Thoracic aorta (tissue), 2 donors: ENCODE measurements around the gene TBC1D23. TPM values are rescaled to one million over a fixed set of nuclear protein-coding genes. Genes with fewer than 3 reads are reported as not detected.
"Not testable (repeated sequence)": the region's sequence is repeated elsewhere in the genome, so short reads cannot be mapped to it uniquely, and the experiment has no call there.

ENCODE experiments used
- ATAC-seq: fragments of 150-250 bp; one replicate; pipeline ENCODE4 v1.8.0; 2017; ENCODE audit warnings: low read depth; ENCODE audit not compliant: insufficient number of reproducible peaks, low FRiP score
- DNase-seq: peaks from one replicate; pipeline ENCODE4 v3.0.0-alpha.2; 2020; ENCODE audit warnings: low spot score
- H3K27ac ChIP-seq, 2 donors: fragments of 200-600 bp; sonication (generic); 1 replicate in 1 of 2; 2 replicates in 1 of 2; pipeline ENCODE4 v1.5.1; 2016; ENCODE audit warnings: mild to moderate bottlenecking in 2 of 2, moderate library complexity in 2 of 2
- H3K27me3 ChIP-seq: fragments of 200-600 bp; sonication (generic); replicated peaks from 2 replicates; pipeline ENCODE4 v1.6.0; 2016; ENCODE audit warnings: mild to moderate bottlenecking; ENCODE audit not compliant: insufficient read depth
- H3K36me3 ChIP-seq: fragments of 200-600 bp; sonication (generic); one replicate; pipeline ENCODE4 v1.5.1; 2016
- H3K4me1 ChIP-seq, 2 donors: fragments of 200-600 bp; sonication (generic); 1 replicate in 1 of 2; 2 replicates in 1 of 2; pipeline versions ENCODE4 v1.5.1 to v1.6.0; 2016; ENCODE audit warnings: low read depth in 2 of 2, mild to moderate bottlenecking in 1 of 2; ENCODE audit not compliant: control insufficient read depth in 1 of 2
- H3K4me3 ChIP-seq: fragments of 200-600 bp; sonication (generic); 2 replicates; pipeline ENCODE4 v1.5.1; 2016; ENCODE audit warnings: mild to moderate bottlenecking
- H3K9me3 ChIP-seq: fragments of 200-600 bp; sonication (generic); 2 replicates; pipeline ENCODE4 v1.5.1; 2016
- total RNA-seq, 2 donors: library from RNA; depleted of rRNA; stranded (reverse); fragments of >200 nt; gene quantifications; one replicate each; pipeline versions ENCODE4 v1.1.0 to v1.2.3, GENCODE V29; 2016
- TF ChIP-seq, protein P1 (sequence below): fragments of 200-600 bp; sonication (generic); IDR thresholded peaks from one replicate; pipeline ENCODE4 v1.5.1; 2019; ENCODE audit warnings: antibody characterized with exemption

TBC1D23 gene
- total RNA-seq, 2 donors from 2014 or later, result 22.6 to 53.3 TPM

GRCh38 chr3:100230710-100231109 is 30.1 kb upstream of the TBC1D23 start:
- ATAC-seq (no peak), DNase-seq (no peak)
- Histone ChIP-seq H3K4me1 (peaks cover 0 to 8% of the 10 kb centered on the region in 2 donors), H3K4me3 (no peak overlapping the region), H3K9me3 (peaks cover 5% of the 10 kb centered on the region), H3K36me3 (no peaks in the 10 kb centered on the region), H3K27me3 (no peaks in the 10 kb centered on the region), H3K27ac (no peak overlapping the region)
- TF ChIP-seq, protein P1, sequence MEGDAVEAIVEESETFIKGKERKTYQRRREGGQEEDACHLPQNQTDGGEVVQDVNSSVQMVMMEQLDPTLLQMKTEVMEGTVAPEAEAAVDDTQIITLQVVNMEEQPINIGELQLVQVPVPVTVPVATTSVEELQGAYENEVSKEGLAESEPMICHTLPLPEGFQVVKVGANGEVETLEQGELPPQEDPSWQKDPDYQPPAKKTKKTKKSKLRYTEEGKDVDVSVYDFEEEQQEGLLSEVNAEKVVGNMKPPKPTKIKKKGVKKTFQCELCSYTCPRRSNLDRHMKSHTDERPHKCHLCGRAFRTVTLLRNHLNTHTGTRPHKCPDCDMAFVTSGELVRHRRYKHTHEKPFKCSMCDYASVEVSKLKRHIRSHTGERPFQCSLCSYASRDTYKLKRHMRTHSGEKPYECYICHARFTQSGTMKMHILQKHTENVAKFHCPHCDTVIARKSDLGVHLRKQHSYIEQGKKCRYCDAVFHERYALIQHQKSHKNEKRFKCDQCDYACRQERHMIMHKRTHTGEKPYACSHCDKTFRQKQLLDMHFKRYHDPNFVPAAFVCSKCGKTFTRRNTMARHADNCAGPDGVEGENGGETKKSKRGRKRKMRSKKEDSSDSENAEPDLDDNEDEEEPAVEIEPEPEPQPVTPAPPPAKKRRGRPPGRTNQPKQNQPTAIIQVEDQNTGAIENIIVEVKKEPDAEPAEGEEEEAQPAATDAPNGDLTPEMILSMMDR, result no peak

DNA sequence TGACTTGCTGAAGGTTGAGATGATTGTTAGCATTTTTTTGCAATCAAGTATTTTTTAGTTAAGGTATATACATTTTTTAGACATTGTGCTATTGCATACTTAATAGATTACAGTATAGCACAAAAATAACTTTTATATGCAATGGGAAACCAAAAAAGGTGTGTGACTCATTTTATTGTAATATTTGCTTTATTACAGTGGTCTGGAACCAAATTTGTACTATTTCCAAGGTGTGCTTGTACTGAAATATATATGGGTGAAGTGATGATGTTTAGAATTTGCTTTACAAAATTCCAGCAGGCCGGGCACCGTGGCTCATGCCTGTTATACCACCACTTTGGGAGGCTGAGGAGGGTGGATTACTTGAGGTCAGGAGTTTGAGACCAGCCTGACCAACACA is 29.1 kb upstream of the TBC1D23 start:
- TF ChIP-seq, protein P1, result no peak
- DNase-seq (no peak), ATAC-seq (no peak)
- peaks cover 5% of the 10 kb centered on the region for H3K9me3 ChIP-seq
- H3K4me3 ChIP-seq, result no peak overlapping the region
- H3K27ac ChIP-seq, result no peak overlapping the region
- H3K36me3 ChIP-seq, result no peaks in the 10 kb centered on the region
- no peaks in the 10 kb centered on the region for H3K27me3 ChIP-seq
- H3K4me1 ChIP-seq, result peaks cover 0 to 8% of the 10 kb centered on the region in 2 donors

DNA sequence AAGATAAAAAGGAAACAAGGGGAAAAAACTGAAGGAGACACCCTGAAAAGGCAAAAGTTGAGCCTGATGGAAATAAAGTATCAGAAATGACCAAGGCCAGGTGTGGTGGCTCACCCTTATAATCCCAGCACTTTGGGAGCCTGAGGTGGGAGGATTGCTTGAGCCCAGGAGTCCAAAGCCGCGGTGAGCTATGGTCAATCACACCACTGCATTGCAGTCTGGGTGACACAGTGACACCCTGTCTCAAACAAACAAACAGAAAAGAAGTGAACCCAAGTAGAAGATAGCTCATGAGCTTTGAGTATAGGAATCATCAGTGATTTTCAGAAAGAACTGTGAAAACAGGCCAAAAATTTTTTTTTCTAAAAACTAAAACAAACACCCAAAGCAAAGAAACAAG is 26.4 kb upstream of the TBC1D23 start:
- ATAC-seq (no peak), DNase-seq (no peak)
- H3K27ac ChIP-seq, result no peak overlapping the region

DNA sequence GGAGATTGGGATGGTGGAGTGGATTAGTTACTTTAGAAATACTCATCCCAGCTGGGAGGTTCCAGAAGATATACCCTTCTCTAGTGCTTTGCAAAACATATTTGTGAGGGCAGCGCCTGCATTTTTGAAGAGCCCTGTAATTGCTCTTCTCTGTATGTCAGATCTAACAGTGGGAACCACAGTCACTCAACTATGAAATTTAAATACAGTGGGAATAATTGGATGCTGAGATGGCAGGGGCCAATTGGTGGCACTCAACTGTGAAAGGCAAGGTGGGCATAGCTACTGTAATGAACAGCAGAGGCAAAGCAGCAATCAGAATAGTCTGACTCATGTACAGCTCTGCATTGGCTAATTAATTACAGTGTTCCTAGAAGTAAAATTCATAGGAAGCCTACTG is 22.2 kb upstream of the TBC1D23 start:
- Histone ChIP-seq H3K36me3 (no peaks in the 10 kb centered on the region), H3K4me3 (no peak overlapping the region), H3K27me3 (no peaks in the 10 kb centered on the region), H3K4me1 (peaks cover 0 to 8% of the 10 kb centered on the region in 2 donors), H3K27ac (no peak overlapping the region), H3K9me3 (peaks cover 9% of the 10 kb centered on the region)
- no peak for ATAC-seq
- no peak for DNase-seq
- TF ChIP-seq, protein P1, result no peak

More for the DNA sequence above, 26.4 kb upstream of the TBC1D23 start:
- H3K4me1 ChIP-seq, result peaks cover 0 to 8% of the 10 kb centered on the region in 2 donors
- no peaks in the 10 kb centered on the region for H3K27me3 ChIP-seq
- no peak overlapping the region for H3K4me3 ChIP-seq
- TF ChIP-seq, protein P1, result no peak
- H3K9me3 ChIP-seq, result peaks cover 13% of the 10 kb centered on the region
- H3K36me3 ChIP-seq, result no peaks in the 10 kb centered on the region

DNA sequence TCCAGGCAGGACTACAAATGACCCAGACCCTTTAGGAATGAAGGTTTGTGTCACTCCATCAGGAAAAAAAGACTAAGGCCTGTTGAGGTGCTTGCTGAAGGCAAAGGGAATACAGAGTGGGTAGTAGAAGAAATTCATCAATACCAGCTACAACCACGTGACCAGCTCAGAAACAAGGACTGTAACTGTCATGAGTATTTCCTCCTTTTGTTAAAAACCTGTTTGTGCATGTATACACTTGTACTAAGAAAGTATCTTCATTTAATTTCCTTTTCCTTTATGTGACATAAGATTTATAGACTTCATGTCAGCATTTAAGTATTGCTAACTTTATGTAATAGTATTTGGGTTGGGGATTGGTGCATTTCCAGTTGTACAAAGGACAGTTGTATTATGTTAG is 18.3 kb upstream of the TBC1D23 start:
- H3K36me3 ChIP-seq, H3K4me3 ChIP-seq, ATAC-seq, H3K4me1 ChIP-seq, H3K9me3 ChIP-seq, H3K27me3 ChIP-seq, DNase-seq, H3K27ac ChIP-seq: not testable (repeated sequence)

DNA sequence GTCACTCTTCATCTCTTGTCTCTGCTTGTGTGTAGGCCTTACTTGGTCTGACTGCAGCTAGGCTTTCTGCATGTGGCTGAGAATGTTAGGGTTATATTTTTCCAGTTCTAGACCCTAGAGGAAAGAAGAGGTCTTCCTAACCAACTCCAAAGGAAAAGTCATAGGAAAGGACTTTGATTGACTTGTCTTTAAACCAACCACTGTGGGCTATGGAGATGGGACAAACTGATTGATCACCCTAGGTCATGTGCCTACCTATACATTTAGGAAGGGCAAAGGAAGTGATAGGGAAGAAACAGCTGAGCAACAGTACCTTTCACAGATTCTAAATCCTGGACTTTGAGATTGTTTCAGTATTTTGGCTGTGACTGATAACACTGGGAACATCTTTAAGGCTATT is 16.5 kb upstream of the TBC1D23 start:
- TF ChIP-seq, protein P1, result no peak
- peaks cover 4 to 5% of the 10 kb centered on the region in 2 donors for H3K4me1 ChIP-seq
- no peak overlapping the region for H3K27ac ChIP-seq
- no peak for ATAC-seq
- no peak overlapping the region for H3K4me3 ChIP-seq
- H3K27me3 ChIP-seq, result no peaks in the 10 kb centered on the region
- DNase-seq, result no peak
- no peaks in the 10 kb centered on the region for H3K36me3 ChIP-seq
- H3K9me3 ChIP-seq, result no peaks in the 10 kb centered on the region
